Keratinocyte (primary cell): ENCODE measurements around the gene HRC.

ENCODE experiments used
- EZH2 ChIP-seq: IDR thresholded peaks from one replicate; pipeline ENCODE4 v1.6.1; 2012; ENCODE audit warnings: inconsistent platforms, mild to moderate bottlenecking, low read length, moderate library complexity
- TF ChIP-seq, protein P1 (sequence below), 3 experiments: IDR thresholded peaks in 1 of 3; conservative IDR thresholded peaks in 1 of 3; optimal IDR thresholded peaks in 1 of 3; 2 replicates in 2 of 3; 3 replicates in 1 of 3; pipeline versions ENCODE3 to v1.5.1; 2011; ENCODE audit warnings: low read length in 3 of 3, mild to moderate bottlenecking in 3 of 3, moderate library complexity in 2 of 3, control low read depth in 1 of 3, inconsistent platforms in 1 of 3; ENCODE audit not compliant: insufficient read depth in 2 of 3; ENCODE audit errors: extremely low read depth in 1 of 3

DNA sequence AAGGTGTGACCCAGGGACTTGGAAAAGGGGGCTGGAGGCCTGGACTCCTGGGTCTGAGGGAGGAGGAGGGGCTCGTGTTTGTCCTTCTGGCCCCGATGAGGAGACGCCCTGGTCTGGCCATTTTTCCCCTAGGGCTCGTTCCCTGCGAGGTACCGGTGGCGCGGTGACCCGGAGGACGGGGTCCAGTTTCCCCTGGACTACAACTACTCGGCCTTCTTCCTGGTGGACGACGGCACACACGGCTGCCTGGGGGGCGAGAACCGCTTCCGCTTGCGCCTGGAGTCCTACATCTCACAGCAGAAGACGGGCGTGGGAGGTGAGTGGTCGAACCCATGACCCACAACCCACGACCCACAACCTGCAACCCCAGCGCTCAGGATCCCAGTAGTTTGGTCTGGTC is 13.2 kb upstream of the HRC start:
- TF ChIP-seq, protein P1, sequence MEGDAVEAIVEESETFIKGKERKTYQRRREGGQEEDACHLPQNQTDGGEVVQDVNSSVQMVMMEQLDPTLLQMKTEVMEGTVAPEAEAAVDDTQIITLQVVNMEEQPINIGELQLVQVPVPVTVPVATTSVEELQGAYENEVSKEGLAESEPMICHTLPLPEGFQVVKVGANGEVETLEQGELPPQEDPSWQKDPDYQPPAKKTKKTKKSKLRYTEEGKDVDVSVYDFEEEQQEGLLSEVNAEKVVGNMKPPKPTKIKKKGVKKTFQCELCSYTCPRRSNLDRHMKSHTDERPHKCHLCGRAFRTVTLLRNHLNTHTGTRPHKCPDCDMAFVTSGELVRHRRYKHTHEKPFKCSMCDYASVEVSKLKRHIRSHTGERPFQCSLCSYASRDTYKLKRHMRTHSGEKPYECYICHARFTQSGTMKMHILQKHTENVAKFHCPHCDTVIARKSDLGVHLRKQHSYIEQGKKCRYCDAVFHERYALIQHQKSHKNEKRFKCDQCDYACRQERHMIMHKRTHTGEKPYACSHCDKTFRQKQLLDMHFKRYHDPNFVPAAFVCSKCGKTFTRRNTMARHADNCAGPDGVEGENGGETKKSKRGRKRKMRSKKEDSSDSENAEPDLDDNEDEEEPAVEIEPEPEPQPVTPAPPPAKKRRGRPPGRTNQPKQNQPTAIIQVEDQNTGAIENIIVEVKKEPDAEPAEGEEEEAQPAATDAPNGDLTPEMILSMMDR (optimal IDR thresholded peaks at IDR 0.05 in 1 of 3, IDR thresholded peaks at IDR 0.05 in 1 of 3, conservative IDR thresholded peaks at IDR 0.05 in 1 of 3; ENCODE audit: extremely low read depth in 1 of 3, insufficient read depth in 2 of 3, low read length in 3 of 3) = no peak
- TF ChIP-seq EZH2 = no peak
